ENCODE results near the gene NINJ1.
A peak's percentile ranks its signal among the peaks of the same experiment; 100 is the strongest.

NINJ1 gene

GRCh38 chr9:93161786-93162562, 27.9 kb upstream of the NINJ1 start:
- DNase-seq (ENCODE audit: low read depth, low spot score): no peak
- H3K27ac ChIP-seq: no peak overlapping the region

GRCh38 chr9:93159601-93160471, 25.8 kb upstream of the NINJ1 start:
- DNase-seq (ENCODE audit: low read depth, low spot score): no peak
- H3K27ac ChIP-seq: no peak overlapping the region

GRCh38 chr9:93156475-93157008, 22.5 kb upstream of the NINJ1 start:
- no peak for DNase-seq (ENCODE audit: low read depth, low spot score)
- H3K27ac ChIP-seq: no peak overlapping the region

GRCh38 chr9:93155716-93156474, 21.8 kb upstream of the NINJ1 start:
- no peak overlapping the region for H3K27ac ChIP-seq
- no peak for DNase-seq (ENCODE audit: low read depth, low spot score)

GRCh38 chr9:93154293-93154903, 20.3 kb upstream of the NINJ1 start:
- no peak for DNase-seq (ENCODE audit: low read depth, low spot score)
- no peak overlapping the region for H3K27ac ChIP-seq

- DNase-seq (ENCODE audit: low read depth, low spot score): no peak
- no peak overlapping the region for H3K27ac ChIP-seq
These were observed 17.2 kb upstream of the NINJ1 start for GRCh38 chr9:93151097-93151784.

GRCh38 chr9:93149361-93149760, 15.3 kb upstream of the NINJ1 start:
- H3K27ac ChIP-seq: no peak overlapping the region
- DNase-seq (ENCODE audit: low read depth, low spot score): no peak

GRCh38 chr9:93148721-93149120, 14.7 kb upstream of the NINJ1 start:
- H3K27ac ChIP-seq: no peak overlapping the region
- no peak for DNase-seq (ENCODE audit: low read depth, low spot score)

GRCh38 chr9:93147632-93148031, 13.6 kb upstream of the NINJ1 start:
- H3K27ac ChIP-seq: no peak overlapping the region

GRCh38 chr9:93146696-93147095, 12.6 kb upstream of the NINJ1 start:
- H3K27ac ChIP-seq: peak overlapping the region; percentile 19
- DNase-seq (ENCODE audit: low read depth, low spot score): peak; percentile 40

More at GRCh38 chr9:93147632-93148031, 13.6 kb upstream of the NINJ1 start:
- no peak for DNase-seq (ENCODE audit: low read depth, low spot score)

GRCh38 chr9:93143830-93144530, 9.9 kb upstream of the NINJ1 start:
- DNase-seq (ENCODE audit: low read depth, low spot score): no peak
- H3K27ac ChIP-seq: no peak overlapping the region

- no peak for DNase-seq (ENCODE audit: low read depth, low spot score)
- no peak overlapping the region for H3K27ac ChIP-seq
These were observed 7.9 kb upstream of the NINJ1 start for GRCh38 chr9:93141771-93142483.

- no peak for DNase-seq (ENCODE audit: low read depth, low spot score)
These were observed 5.5 kb upstream of the NINJ1 start for GRCh38 chr9:93139365-93140182.

GRCh38 chr9:93138171-93138764, 4.2 kb upstream of the NINJ1 start:
- H3K27ac ChIP-seq: no peak overlapping the region
- no peak for DNase-seq (ENCODE audit: low read depth, low spot score)

More at GRCh38 chr9:93139365-93140182, 5.5 kb upstream of the NINJ1 start:
- no peak overlapping the region for H3K27ac ChIP-seq

- no peak for DNase-seq (ENCODE audit: low read depth, low spot score)
- H3K27ac ChIP-seq: no peak overlapping the region
These were observed 3.3 kb upstream of the NINJ1 start for GRCh38 chr9:93137362-93137761.

GRCh38 chr9:93136011-93136440, 2.0 kb upstream of the NINJ1 start:
- H3K27ac ChIP-seq: no peak overlapping the region
- DNase-seq (ENCODE audit: low read depth, low spot score): no peak

All from epithelial cell of prostate (primary cell).